ENCODE data around the gene C10orf105.

C10orf105 gene

GRCh38 chr10:71671994-71672946 is 47.3 kb downstream of the C10orf105 start:
- DNase-seq: no peak

DNA sequence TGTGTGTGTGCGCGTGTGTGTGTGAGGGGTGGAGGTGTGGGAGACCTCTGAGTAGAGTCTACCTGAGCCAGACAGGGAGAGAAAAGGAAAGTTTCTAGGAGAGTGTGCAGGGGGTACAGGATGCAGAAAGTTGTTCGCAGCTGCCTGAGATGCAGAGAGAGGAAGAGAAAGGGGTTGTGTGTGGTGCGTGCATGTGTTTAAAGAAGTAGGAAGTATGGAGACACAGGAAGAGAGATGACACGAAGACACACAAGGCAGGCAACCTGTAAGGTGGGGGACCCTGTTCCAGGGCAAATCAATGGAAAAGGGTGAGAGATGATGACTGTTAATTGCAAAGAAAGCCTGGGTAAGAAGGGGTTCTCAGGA is 52.2 kb downstream of the C10orf105 start:
- no peak for DNase-seq

- DNase-seq: no peak
These were observed 52.8 kb downstream of the C10orf105 start for GRCh38 chr10:71666639-71667386.

DNA sequence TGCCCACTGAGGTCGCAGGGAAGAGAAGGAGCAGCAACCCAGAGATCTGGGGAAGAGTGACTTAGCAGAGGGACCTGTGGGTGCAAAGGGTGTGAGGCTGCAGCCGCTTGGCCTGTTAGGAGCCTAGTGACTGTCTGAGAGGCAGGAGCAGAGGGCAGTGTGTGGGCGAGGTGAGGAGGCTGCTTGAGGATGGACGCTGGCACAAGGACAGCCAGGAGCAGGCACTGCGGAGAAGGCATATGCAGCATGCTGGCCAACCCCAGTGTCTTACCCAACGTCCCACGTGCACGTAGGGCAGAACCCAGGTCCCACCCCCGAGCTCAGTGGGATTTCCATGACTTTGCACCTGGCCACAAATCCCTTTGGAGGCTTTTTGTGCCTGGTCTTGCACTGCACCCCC is 54.1 kb downstream of the C10orf105 start:
- no peak for DNase-seq

- DNase-seq: no peak
These were observed 55.0 kb downstream of the C10orf105 start for GRCh38 chr10:71664585-71664984.

- no peak for DNase-seq
These were observed 56.3 kb downstream of the C10orf105 start for GRCh38 chr10:71663311-71663710.

- DNase-seq: no peak
These were observed 57.7 kb downstream of the C10orf105 start for GRCh38 chr10:71661779-71662336.
